ENCODE measurements around the gene TNC. TPM values are rescaled to one million over a fixed set of nuclear protein-coding genes. Genes with fewer than 3 reads are reported as not detected.

The TNC gene
- total RNA-seq, 2 donors from 2014 or later = 7.4 to 16.9 TPM

- TF ChIP-seq, protein P1, sequence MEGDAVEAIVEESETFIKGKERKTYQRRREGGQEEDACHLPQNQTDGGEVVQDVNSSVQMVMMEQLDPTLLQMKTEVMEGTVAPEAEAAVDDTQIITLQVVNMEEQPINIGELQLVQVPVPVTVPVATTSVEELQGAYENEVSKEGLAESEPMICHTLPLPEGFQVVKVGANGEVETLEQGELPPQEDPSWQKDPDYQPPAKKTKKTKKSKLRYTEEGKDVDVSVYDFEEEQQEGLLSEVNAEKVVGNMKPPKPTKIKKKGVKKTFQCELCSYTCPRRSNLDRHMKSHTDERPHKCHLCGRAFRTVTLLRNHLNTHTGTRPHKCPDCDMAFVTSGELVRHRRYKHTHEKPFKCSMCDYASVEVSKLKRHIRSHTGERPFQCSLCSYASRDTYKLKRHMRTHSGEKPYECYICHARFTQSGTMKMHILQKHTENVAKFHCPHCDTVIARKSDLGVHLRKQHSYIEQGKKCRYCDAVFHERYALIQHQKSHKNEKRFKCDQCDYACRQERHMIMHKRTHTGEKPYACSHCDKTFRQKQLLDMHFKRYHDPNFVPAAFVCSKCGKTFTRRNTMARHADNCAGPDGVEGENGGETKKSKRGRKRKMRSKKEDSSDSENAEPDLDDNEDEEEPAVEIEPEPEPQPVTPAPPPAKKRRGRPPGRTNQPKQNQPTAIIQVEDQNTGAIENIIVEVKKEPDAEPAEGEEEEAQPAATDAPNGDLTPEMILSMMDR (IDR thresholded peaks at IDR 0.05) = no peak
- H3K27me3 ChIP-seq = no peaks in the 10 kb centered on the region
- DNase-seq (ENCODE audit: low spot score) = no peak
- H3K36me3 ChIP-seq = no peaks in the 10 kb centered on the region
- H3K4me3 ChIP-seq = no peak overlapping the region
- H3K9me3 ChIP-seq = no peaks in the 10 kb centered on the region
- no peaks in the 10 kb centered on the region for H3K4me1 ChIP-seq
- no peak overlapping the region for H3K27ac ChIP-seq
Measured at GRCh38 chr9:115088860-115089259, 29.1 kb downstream of the TNC start.

DNA sequence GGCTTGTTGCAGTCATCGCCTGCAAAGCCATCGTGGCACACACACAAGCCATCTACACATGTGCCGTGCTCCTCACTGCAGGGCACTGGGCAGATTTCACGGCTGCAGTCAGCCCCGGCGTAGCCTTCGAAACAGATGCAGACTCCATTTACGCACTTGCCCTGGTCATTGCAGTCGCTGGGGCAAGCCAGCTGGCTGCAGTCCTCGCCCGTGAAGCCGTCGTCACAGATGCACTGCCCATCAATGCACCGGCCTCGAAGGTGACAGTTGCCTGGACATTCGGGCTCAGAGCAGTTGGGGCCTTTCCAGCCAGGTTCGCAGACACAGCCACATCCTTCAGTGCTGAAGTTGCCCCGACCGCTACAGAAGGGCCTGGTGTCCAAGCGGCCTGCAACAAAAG, 31.1 kb downstream of the TNC start:
- no peaks in the 10 kb centered on the region for H3K4me1 ChIP-seq
- TF ChIP-seq, protein P1 (IDR thresholded peaks at IDR 0.05) = no peak
- no peaks in the 10 kb centered on the region for H3K27me3 ChIP-seq
- DNase-seq (ENCODE audit: low spot score) = no peak
- no peak overlapping the region for H3K27ac ChIP-seq
- no peak overlapping the region for H3K4me3 ChIP-seq
- H3K36me3 ChIP-seq = no peaks in the 10 kb centered on the region
- no peaks in the 10 kb centered on the region for H3K9me3 ChIP-seq

GRCh38 chr9:115086461-115086860, 31.5 kb downstream of the TNC start:
- H3K4me1 ChIP-seq = no peaks in the 10 kb centered on the region
- H3K4me3 ChIP-seq = no peak overlapping the region
- no peak overlapping the region for H3K27ac ChIP-seq
- TF ChIP-seq, protein P1 (IDR thresholded peaks at IDR 0.05) = no peak
- H3K27me3 ChIP-seq = no peaks in the 10 kb centered on the region
- no peaks in the 10 kb centered on the region for H3K9me3 ChIP-seq
- no peaks in the 10 kb centered on the region for H3K36me3 ChIP-seq
- no peak for DNase-seq (ENCODE audit: low spot score)

GRCh38 chr9:115085773-115086377, 32.1 kb downstream of the TNC start:
- Histone ChIP-seq H3K4me1 (no peaks in the 10 kb centered on the region), H3K36me3 (no peaks in the 10 kb centered on the region), H3K27ac (no peak overlapping the region), H3K27me3 (no peaks in the 10 kb centered on the region), H3K9me3 (no peaks in the 10 kb centered on the region), H3K4me3 (no peak overlapping the region)
- TF ChIP-seq, protein P1 (IDR thresholded peaks at IDR 0.05) = no peak
- no peak for DNase-seq (ENCODE audit: low spot score)

DNA sequence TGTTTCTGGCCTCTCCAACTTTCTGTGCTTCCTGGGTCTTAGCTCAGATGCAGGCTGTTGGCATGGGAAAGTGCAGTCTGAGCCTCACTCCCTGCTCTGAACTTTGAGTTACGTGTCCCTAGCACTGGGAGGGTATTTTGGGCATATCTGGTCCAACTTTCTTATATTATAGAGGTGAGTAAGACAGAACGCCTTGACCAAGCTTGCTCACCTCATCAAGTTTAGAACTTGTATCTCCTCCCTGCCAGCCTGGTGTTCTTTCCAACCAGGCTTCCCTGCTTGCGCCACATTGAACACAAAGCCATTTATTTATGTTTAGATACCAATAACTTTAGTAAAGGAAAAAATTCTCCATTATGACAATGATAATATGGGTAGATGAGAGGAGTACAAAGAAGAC, 33.2 kb downstream of the TNC start:
- Histone ChIP-seq H3K27ac (no peak overlapping the region), H3K36me3 (no peaks in the 10 kb centered on the region), H3K27me3 (no peaks in the 10 kb centered on the region), H3K4me3 (no peak overlapping the region), H3K4me1 (no peaks in the 10 kb centered on the region), H3K9me3 (no peaks in the 10 kb centered on the region)
- DNase-seq (ENCODE audit: low spot score) = no peak
- TF ChIP-seq, protein P1 (IDR thresholded peaks at IDR 0.05) = no peak

DNA sequence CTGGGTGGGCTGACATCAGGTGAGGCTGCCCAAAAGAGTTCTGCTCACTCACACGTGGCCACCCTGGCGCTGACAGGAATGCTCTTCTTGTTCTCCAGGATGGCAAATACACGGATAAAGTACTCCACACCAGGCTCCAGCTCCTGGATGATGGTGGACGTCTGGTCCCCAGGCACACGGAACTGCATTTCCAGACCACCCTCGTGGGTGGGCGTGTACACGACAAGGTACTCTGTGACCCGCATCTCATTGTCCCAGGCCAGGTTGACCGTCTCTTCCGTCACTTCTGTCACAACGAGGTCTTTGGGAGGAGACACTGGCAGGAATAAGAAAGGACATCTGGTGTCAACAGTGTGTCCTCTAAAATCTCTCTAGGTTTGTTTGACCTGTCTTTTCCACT, 33.8 kb downstream of the TNC start:
- Histone ChIP-seq H3K9me3 (no peaks in the 10 kb centered on the region), H3K4me3 (no peak overlapping the region), H3K27ac (no peak overlapping the region), H3K36me3 (no peaks in the 10 kb centered on the region), H3K27me3 (no peaks in the 10 kb centered on the region), H3K4me1 (no peaks in the 10 kb centered on the region)
- TF ChIP-seq, protein P1 (IDR thresholded peaks at IDR 0.05) = no peak
- no peak for DNase-seq (ENCODE audit: low spot score)

All from right atrium auricular region (tissue), 2 donors.